Keratinocyte (primary cell): ENCODE measurements around the gene LMNTD1. TPM values are rescaled to one million over a fixed set of nuclear protein-coding genes. Genes with fewer than 3 reads are reported as not detected.

ENCODE experiments used
- DNase-seq: peaks from one replicate; pipeline ENCODE4 v3.0.0-alpha.2; 2011; ENCODE audit warnings: low read depth, missing footprints, low spot score
- FAIRE-seq: peaks from 2 replicates; lab custom pipeline; 2011; peaks lifted over from hg19 to GRCh38; lab: Jason Lieb, UNC
- H2AFZ ChIP-seq: 2 replicates; pipeline ENCODE4 v1.6.0; 2012; ENCODE audit warnings: low read length, control low read depth, inconsistent platforms; ENCODE audit not compliant: control insufficient read depth
- H3K27ac ChIP-seq: 2 replicates; pipeline ENCODE4 v1.5.1; 2011; ENCODE audit warnings: low read length; ENCODE audit not compliant: control insufficient read depth, insufficient read depth
- H3K27me3 ChIP-seq: 3 replicates; pipeline ENCODE4 v1.6.0; 2011; ENCODE audit warnings: low read length; ENCODE audit not compliant: control insufficient read depth, insufficient read depth; ENCODE audit errors: extremely low read depth
- H3K36me3 ChIP-seq, 2 experiments: 2 replicates in 1 of 2; 3 replicates in 1 of 2; pipeline ENCODE4 v1.5.1; 2011; ENCODE audit warnings: low read length in 2 of 2, mild to moderate bottlenecking in 1 of 2; ENCODE audit not compliant: control insufficient read depth in 2 of 2, insufficient read depth in 2 of 2; ENCODE audit errors: extremely low read depth in 1 of 2
- H3K4me1 ChIP-seq: 3 replicates; pipeline ENCODE4 v1.5.1; 2011; ENCODE audit warnings: low read length; ENCODE audit not compliant: control insufficient read depth, insufficient read depth; ENCODE audit errors: extremely low read depth
- H3K4me2 ChIP-seq: 3 replicates; pipeline ENCODE4 v1.6.0; 2011; ENCODE audit warnings: low read depth, low read length; ENCODE audit not compliant: control insufficient read depth, insufficient read depth; ENCODE audit errors: extremely low read depth
- H3K4me3 ChIP-seq, 3 experiments: fragments of 200-600 bp in 1 of 3; sonication (generic) in 1 of 3; 2 replicates in 2 of 3; 3 replicates in 1 of 3; pipeline ENCODE4 v1.5.1; 2011 to 2016; ENCODE audit warnings: low read length in 3 of 3, mild to moderate bottlenecking in 3 of 3, control low read depth in 2 of 3, inconsistent platforms in 1 of 3, low read depth in 1 of 3, mixed read lengths in 1 of 3, mixed run types in 1 of 3, moderate library complexity in 1 of 3; ENCODE audit not compliant: control insufficient read depth in 2 of 3, insufficient read depth in 2 of 3; ENCODE audit errors: extremely low read depth in 1 of 3
- H3K79me2 ChIP-seq: 2 replicates; pipeline ENCODE4 v1.6.0; 2012; ENCODE audit warnings: low read length; ENCODE audit not compliant: control insufficient read depth, insufficient read depth
- H3K9ac ChIP-seq: 3 replicates; pipeline ENCODE4 v1.6.0; 2011; ENCODE audit warnings: low read length; ENCODE audit not compliant: control insufficient read depth, insufficient read depth; ENCODE audit errors: extremely low read depth
- H3K9me1 ChIP-seq: 3 replicates; pipeline ENCODE4 v1.6.0; 2011; ENCODE audit warnings: low read length; ENCODE audit not compliant: control insufficient read depth, insufficient read depth; ENCODE audit errors: extremely low read depth
- H3K9me3 ChIP-seq: 2 replicates; pipeline ENCODE4 v1.5.1; 2012; ENCODE audit warnings: low read depth, low read length; ENCODE audit not compliant: control insufficient read depth
- H4K20me1 ChIP-seq: 3 replicates; pipeline ENCODE4 v1.6.0; 2011; ENCODE audit warnings: low read length; ENCODE audit not compliant: control insufficient read depth, insufficient read depth; ENCODE audit errors: extremely low read depth
- EZH2 ChIP-seq: IDR thresholded peaks from one replicate; pipeline ENCODE4 v1.6.1; 2012; ENCODE audit warnings: inconsistent platforms, mild to moderate bottlenecking, low read length, moderate library complexity
- dilution Hi-C: fragments of 300-500 bp; cut with MboI; formaldehyde crosslinking; loops from one replicate; pipeline ENCODE4 v1.7.0; 2020; ENCODE audit warnings: low sequenced_read_pairs; ENCODE audit not compliant: extremely low pct_ligation_motif_present
- polyA plus RNA-seq, 5 experiments: library from polyadenylated mRNA; depleted of rRNA in 3 of 5; stranded (reverse) in 3 of 5; stranded (forward) in 1 of 5; unstranded in 1 of 5; fragments of >200 nt; gene quantifications; 1 replicate in 1 of 5; 2 replicates in 3 of 5; 3 replicates in 1 of 5; pipeline versions ENCODE4 v1.2.1 to v1.2.3, GENCODE V29; 2011 to 2012; ENCODE audit warnings: missing spikeins in 2 of 5, low read depth in 1 of 5, low replicate concordance in 1 of 5
- TF ChIP-seq, protein P1 (sequence below), 3 experiments: IDR thresholded peaks in 1 of 3; conservative IDR thresholded peaks in 1 of 3; optimal IDR thresholded peaks in 1 of 3; 2 replicates in 2 of 3; 3 replicates in 1 of 3; pipeline versions ENCODE3 to v1.5.1; 2011; ENCODE audit warnings: low read length in 3 of 3, mild to moderate bottlenecking in 3 of 3, moderate library complexity in 2 of 3, control low read depth in 1 of 3, inconsistent platforms in 1 of 3; ENCODE audit not compliant: insufficient read depth in 2 of 3; ENCODE audit errors: extremely low read depth in 1 of 3

LMNTD1 gene
- polyA plus RNA-seq, 1 donor (not counting 4 experiments of a cell fraction or from before 2014, with no cell fraction given): 0.42 TPM

DNA sequence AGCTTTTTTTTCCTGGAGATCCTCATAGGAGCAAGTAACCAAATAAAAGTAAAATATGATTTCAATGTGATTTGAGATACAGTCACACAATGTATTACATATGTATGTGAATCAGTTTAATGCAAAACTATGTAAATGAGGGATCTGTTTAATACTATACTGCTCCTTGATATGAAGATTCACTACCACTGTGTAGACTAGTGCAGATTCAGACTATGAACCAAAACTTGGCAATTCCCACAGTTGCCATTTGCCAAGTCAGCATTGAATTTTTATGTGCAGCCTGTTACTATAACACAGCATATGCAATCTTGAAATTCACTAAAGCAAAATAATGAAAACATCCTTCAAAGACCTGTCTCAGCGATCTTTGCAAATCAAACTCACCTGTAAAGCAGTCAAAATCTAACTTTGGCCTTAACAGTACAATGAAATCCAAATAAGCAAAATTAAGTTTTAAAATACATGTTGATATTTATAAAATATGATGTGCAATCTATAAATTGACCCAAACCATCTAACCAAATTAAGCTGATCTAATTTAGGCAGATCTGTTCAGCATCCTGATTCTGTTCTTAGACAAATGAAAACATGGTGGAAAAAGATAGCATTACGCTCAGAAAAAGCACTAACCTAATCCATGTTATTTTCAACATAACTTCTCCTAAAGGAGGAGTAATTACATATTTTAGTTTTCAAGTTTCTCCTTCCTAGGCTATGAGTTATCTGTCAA is 25.5 kb upstream of the LMNTD1 start:
- no peaks in the 10 kb centered on the region for H3K9me3 ChIP-seq
- dilution Hi-C loops: no loop called here
- TF ChIP-seq, protein P1, sequence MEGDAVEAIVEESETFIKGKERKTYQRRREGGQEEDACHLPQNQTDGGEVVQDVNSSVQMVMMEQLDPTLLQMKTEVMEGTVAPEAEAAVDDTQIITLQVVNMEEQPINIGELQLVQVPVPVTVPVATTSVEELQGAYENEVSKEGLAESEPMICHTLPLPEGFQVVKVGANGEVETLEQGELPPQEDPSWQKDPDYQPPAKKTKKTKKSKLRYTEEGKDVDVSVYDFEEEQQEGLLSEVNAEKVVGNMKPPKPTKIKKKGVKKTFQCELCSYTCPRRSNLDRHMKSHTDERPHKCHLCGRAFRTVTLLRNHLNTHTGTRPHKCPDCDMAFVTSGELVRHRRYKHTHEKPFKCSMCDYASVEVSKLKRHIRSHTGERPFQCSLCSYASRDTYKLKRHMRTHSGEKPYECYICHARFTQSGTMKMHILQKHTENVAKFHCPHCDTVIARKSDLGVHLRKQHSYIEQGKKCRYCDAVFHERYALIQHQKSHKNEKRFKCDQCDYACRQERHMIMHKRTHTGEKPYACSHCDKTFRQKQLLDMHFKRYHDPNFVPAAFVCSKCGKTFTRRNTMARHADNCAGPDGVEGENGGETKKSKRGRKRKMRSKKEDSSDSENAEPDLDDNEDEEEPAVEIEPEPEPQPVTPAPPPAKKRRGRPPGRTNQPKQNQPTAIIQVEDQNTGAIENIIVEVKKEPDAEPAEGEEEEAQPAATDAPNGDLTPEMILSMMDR (optimal IDR thresholded peaks at IDR 0.05 in 1 of 3, IDR thresholded peaks at IDR 0.05 in 1 of 3, conservative IDR thresholded peaks at IDR 0.05 in 1 of 3; ENCODE audit: extremely low read depth in 1 of 3, insufficient read depth in 2 of 3, low read length in 3 of 3): no peak
- no peaks in the 10 kb centered on the region for H3K36me3 ChIP-seq
- H2AFZ ChIP-seq: no peak overlapping the region
- FAIRE-seq (no peak), DNase-seq (no peak)
- no peak overlapping the region for H3K27ac ChIP-seq
- no peaks in the 10 kb centered on the region for H3K9me1 ChIP-seq
- no peaks in the 10 kb centered on the region for H3K27me3 ChIP-seq
- H4K20me1 ChIP-seq: no peaks in the 10 kb centered on the region
- no peaks in the 10 kb centered on the region for H3K4me1 ChIP-seq
- H3K4me2 ChIP-seq: no peak overlapping the region
- H3K4me3 ChIP-seq: no peak overlapping the region
- no peaks in the 10 kb centered on the region for H3K79me2 ChIP-seq
- H3K9ac ChIP-seq: no peak overlapping the region

DNA sequence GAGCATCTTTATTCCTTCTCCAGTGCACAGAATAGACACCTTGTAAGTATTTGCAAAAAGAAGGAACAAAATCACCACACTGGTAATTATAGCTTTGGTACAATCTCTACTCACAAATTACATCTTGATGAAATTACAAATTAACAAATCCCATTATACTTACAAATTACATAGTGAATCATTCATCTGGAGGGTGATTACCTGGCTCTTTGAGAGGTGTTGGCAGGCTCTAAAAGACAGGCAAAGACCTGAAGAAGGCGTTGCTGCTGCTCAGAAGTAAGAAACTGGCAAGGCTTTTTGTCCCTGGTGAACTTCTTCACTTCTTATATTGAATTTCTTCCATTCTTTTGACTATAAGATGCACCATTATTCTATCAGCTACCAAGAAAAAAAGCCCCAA is 21.7 kb upstream of the LMNTD1 start:
- Histone ChIP-seq H2AFZ (no peak overlapping the region), H3K27ac (no peak overlapping the region), H3K36me3 (no peaks in the 10 kb centered on the region), H3K4me3 (no peak overlapping the region), H4K20me1 (no peaks in the 10 kb centered on the region), H3K79me2 (no peaks in the 10 kb centered on the region), H3K9me1 (no peaks in the 10 kb centered on the region), H3K9me3 (no peaks in the 10 kb centered on the region), H3K9ac (no peak overlapping the region), H3K27me3 (peaks cover 3% of the 10 kb centered on the region), H3K4me1 (no peaks in the 10 kb centered on the region), H3K4me2 (no peak overlapping the region)
- FAIRE-seq: no peak
- TF ChIP-seq, protein P1 (optimal IDR thresholded peaks at IDR 0.05 in 1 of 3, IDR thresholded peaks at IDR 0.05 in 1 of 3, conservative IDR thresholded peaks at IDR 0.05 in 1 of 3; ENCODE audit: extremely low read depth in 1 of 3, insufficient read depth in 2 of 3, low read length in 3 of 3): no peak
- TF ChIP-seq EZH2: no peak
- DNase-seq: no peak
- dilution Hi-C loops: no loop called here
